ENCODE results near the gene USP7.

The USP7 gene

DNA sequence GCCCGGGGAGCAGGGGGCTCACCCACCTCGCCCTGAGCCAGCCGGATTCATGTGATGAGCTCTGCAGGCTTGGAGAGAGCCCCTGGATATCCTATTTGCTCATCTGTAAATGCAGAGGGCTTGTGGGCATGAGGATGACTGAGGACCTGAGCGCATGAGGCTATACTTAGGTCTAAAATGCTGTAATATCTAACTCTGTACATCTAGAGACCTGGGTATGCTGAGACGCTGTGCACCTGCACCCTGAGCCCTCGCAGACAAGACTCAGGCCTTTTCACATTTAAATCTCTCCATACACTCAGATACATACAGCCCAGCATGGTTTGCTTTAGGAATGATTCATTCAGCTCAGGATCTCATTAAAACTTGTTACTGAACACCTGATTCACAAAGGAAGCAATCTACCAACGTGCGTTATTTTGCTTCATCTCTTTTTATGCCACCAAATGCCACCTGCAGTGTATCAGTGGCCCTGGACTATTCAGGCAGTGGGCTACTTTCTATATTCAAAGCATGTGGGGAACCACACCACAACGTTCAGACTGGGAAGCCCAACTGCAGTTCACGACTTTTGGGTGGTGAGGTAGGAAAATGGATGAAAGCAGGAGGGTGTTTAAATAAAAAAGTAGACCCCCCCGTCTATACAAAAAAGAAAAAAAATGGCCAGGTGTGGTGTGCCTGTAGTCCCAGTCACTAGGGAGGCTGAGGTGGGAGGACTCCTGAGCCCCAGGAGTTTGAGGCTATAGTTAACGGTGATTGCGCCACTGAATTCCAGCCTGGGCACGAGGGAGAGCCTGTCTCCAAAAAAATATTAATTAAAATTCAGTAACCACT is 12.0 kb downstream of the USP7 start:
- DNase-seq (ENCODE audit: low read depth in 2 of 2), result no peak

GRCh38 chr16:8950580-8951077 is 13.1 kb downstream of the USP7 start:
- no peak for DNase-seq (ENCODE audit: low read depth in 2 of 2)

- no peak for DNase-seq (ENCODE audit: low read depth in 2 of 2)
Measured at GRCh38 chr16:8949536-8950418, 13.9 kb downstream of the USP7 start.

DNA sequence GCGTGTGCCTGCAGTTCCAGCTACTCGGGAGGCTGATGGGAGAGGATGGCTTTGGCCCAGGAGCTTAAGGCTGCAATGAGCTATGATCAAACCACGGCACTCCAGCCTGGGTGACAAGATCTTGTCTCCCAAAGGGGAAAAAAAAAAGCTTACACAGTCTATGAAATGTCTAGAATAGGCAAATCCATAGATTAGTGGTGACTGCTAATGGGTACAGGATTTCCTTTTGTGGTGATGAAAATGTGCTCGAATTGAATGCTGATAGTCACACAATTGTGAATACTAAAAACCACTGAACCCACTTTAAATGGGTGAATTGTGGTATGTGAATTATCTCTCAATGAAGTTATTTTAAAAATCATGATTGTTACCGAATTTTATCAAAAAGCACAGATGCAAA is 14.9 kb downstream of the USP7 start:
- DNase-seq (ENCODE audit: low read depth in 2 of 2), result no peak

GRCh38 chr16:8948069-8948593 is 15.6 kb downstream of the USP7 start:
- no peak for DNase-seq (ENCODE audit: low read depth in 2 of 2)

GRCh38 chr16:8946544-8946943 is 17.2 kb downstream of the USP7 start:
- DNase-seq (ENCODE audit: low read depth in 2 of 2), result no peak

- no peak for DNase-seq (ENCODE audit: low read depth in 2 of 2)
Measured at GRCh38 chr16:8945626-8946296, 17.9 kb downstream of the USP7 start.

- DNase-seq (ENCODE audit: low read depth in 2 of 2), result no peak
Measured at GRCh38 chr16:8943966-8944759, 19.5 kb downstream of the USP7 start.

GRCh38 chr16:8943001-8943763 is 20.5 kb downstream of the USP7 start:
- DNase-seq (ENCODE audit: low read depth in 2 of 2), result no peak

- no peak for DNase-seq (ENCODE audit: low read depth in 2 of 2)
Measured at GRCh38 chr16:8941718-8942344, 21.9 kb downstream of the USP7 start.

DNA sequence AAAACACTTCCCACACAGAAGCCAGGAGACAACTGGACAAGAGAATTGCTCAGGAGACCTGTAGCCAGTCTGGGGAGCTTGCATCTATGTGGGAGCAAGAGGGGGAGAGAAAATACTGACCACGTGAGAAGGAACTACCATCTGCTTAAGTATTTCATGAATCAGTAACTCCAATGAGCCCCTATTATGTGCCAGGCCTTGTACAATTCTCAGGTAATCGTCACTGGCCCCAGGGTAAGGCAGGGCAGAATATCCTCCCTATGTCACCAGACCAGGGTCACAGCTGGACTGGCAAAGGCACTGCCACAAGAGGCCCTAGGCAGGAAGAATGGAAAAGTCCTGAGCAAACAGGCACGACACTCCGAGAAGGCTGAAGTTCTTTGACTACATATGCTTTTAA is 25.9 kb downstream of the USP7 start:
- no peak for DNase-seq (ENCODE audit: low read depth in 2 of 2)

DNA sequence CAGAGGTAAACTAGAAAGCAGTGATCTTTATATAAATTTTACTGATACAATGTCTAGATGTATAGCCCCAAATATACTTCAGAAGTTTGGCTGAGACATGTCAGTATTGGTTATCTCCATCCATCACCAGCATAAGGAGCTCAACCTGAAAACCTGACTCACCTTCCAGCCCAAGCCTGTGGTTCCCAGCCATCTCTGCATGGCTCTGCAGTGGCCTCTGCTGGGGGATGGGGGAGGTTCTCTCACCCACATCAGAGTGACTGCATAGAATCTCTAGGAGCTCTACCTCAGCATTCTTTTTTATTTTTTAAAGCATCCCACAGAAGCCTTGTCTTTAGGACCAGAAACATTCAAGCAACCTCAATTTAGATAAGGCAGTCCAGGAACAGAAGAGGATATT is 27.3 kb downstream of the USP7 start:
- peak; percentile 72 to 82 for DNase-seq (ENCODE audit: low read depth in 2 of 2)

- DNase-seq (ENCODE audit: low read depth in 2 of 2), result no peak
Measured at GRCh38 chr16:8935989-8936388, 27.7 kb downstream of the USP7 start.

- no peak for DNase-seq (ENCODE audit: low read depth in 2 of 2)
Measured at GRCh38 chr16:8934601-8935000, 29.1 kb downstream of the USP7 start.

DNA sequence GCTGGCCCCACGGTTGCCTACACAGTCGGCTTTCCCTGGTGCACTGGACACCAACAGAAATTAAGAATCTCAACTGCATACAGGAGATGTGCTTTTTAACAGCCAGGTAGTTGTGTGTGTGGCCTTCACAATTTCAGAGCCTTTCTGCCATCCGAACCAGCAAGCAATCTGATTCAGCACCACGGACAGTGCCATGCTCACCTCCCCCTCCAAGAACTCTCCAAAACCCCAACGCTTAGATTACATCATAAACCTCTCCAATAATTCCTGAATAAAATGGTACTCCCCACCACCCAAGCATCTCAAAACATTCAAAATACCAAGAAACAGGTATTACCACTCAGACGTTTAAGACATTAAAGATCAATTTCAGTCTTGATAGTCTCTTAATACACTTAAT is 31.8 kb downstream of the USP7 start:
- DNase-seq (ENCODE audit: low read depth in 2 of 2), result peak; percentile 26 to 43

GRCh38 chr16:8929086-8929748 is 34.5 kb downstream of the USP7 start:
- no peak for DNase-seq (ENCODE audit: low read depth in 2 of 2)

GRCh38 chr16:8928467-8928957 is 35.2 kb downstream of the USP7 start:
- peak; percentile 16 to 49 for DNase-seq (ENCODE audit: low read depth in 2 of 2)

GRCh38 chr16:8926827-8927226 is 36.9 kb downstream of the USP7 start:
- no peak for DNase-seq (ENCODE audit: low read depth in 2 of 2)

DNA sequence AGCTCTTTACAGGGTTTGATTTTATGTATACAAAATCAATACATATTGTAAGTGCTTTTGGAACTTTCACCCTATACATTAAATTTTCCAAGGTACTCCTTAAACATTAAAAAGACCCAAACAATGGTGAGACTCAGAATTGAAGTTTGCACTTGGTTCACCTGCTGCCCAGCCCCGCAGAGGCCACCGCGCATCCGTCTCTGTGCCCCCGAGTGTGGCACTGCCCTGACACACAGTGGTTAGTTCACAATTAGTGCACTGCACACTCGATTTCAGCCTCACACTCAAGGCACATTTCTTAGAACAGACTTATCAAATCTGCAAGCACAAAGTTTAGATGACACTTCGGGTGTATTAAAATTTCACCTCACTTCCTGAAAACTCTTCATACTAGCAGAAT is 38.3 kb downstream of the USP7 start:
- no peak for DNase-seq (ENCODE audit: low read depth in 2 of 2)
